HCT116 (cell line): Measurements from ENCODE around the gene SSH2. TPM values are rescaled to one million over a fixed set of nuclear protein-coding genes. Genes with fewer than 3 reads are reported as not detected.

Experiments used
- ATAC-seq: fragments of 200-7000 bp; cut with Tn5 transposase; 2 replicates; pipeline ENCODE4 v1.9.1; 2020; ENCODE audit warnings: mild to moderate bottlenecking, moderate library complexity
- BruUV-seq: library from RNA; stranded (reverse); fragments of 400-500 nt; replicated peaks from 2 replicates; lab custom pipeline; 2021; lab: Mats Ljungman, UMichigan
- CTCF ChIA-PET: fragments of 300-600 bp; sonication (Branson Sonifier 250); formaldehyde crosslinking; loops from one replicate; lab custom pipeline; 2021; ENCODE audit warnings: antibody characterized with exemption; lab: Charles Lee
- POLR2A ChIA-PET: fragments of 300-600, 350-600 bp; sonication (Branson Sonifier 250); formaldehyde crosslinking; loops from one replicate; lab custom pipeline; 2021; ENCODE audit warnings: antibody characterized with exemption; lab: Charles Lee
- RAD21 ChIA-PET, 2 experiments: fragments of 300-600 bp; sonication (Branson Sonifier 250); formaldehyde crosslinking; loops; one replicate each; lab custom pipeline; 2023; ENCODE audit warnings: low total read pairs in 2 of 2; ENCODE audit not compliant: uncharacterized antibody in 2 of 2, unreplicated experiment in 2 of 2, low non-redundant PET in 1 of 2; lab: Charles Lee
- DNase-seq: peaks from one replicate; pipeline ENCODE4 v3.0.0-alpha.2; 2010; ENCODE audit warnings: low read depth, low spot score
- H2AFZ ChIP-seq: fragments of 200-600 bp; shearing (Covaris generic), sonication (generic); 2 replicates; pipeline ENCODE4 v1.6.1; 2017; ENCODE audit warnings: low read depth, mixed run types, mixed read lengths, antibody characterized with exemption, low read length; ENCODE audit not compliant: poor library complexity, severe bottlenecking
- H3K27ac ChIP-seq: 2 replicates; pipeline ENCODE4 v1.5.1; 2012; ENCODE audit warnings: low read depth, low read length
- H3K27me3 ChIP-seq: fragments of 200-600 bp; sonication (generic); 2 replicates; pipeline ENCODE4 v1.6.1; 2016; ENCODE audit warnings: mixed run types, low read length, mixed read lengths; ENCODE audit not compliant: insufficient read depth
- H3K36me3 ChIP-seq, 2 experiments: fragments of 200-500 bp in 1 of 2; fragments of 200-600 bp in 1 of 2; sonication (Bioruptor generic) in 1 of 2; sonication (generic) in 1 of 2; 2 replicates each; pipeline versions ENCODE4 v1.5.1 to v1.6.1; 2014 to 2016; ENCODE audit warnings: low read length in 2 of 2, inconsistent platforms in 1 of 2, mixed read lengths in 1 of 2, mixed run types in 1 of 2; ENCODE audit not compliant: insufficient read depth in 2 of 2, control insufficient read depth in 1 of 2
- H3K4me1 ChIP-seq, 2 experiments: fragments of 200-600 bp in 1 of 2; sonication (generic) in 1 of 2; 2 replicates each; pipeline versions ENCODE4 v1.5.1 to v1.6.1; 2012 to 2017; ENCODE audit warnings: low read length in 2 of 2, inconsistent platforms in 1 of 2, mild to moderate bottlenecking in 1 of 2, mixed read lengths in 1 of 2, mixed run types in 1 of 2, moderate library complexity in 1 of 2; ENCODE audit not compliant: insufficient read depth in 2 of 2, control insufficient read depth in 1 of 2
- H3K4me2 ChIP-seq: fragments of 200-600 bp; sonication (generic); 2 replicates; pipeline ENCODE4 v1.6.1; 2017; ENCODE audit warnings: mixed run types, low read length, mixed read lengths
- H3K4me3 ChIP-seq, 2 experiments: fragments of 200-600 bp in 1 of 2; sonication (generic) in 1 of 2; replicated peaks in 1 of 2; 2 replicates each; pipeline ENCODE4 v1.5.1; 2011 to 2016; ENCODE audit warnings: low read length in 2 of 2, control low read depth in 1 of 2, low read depth in 1 of 2, mild to moderate bottlenecking in 1 of 2, mixed read lengths in 1 of 2, mixed run types in 1 of 2
- H3K79me2 ChIP-seq: fragments of 200-600 bp; sonication (generic); 2 replicates; pipeline ENCODE4 v1.6.1; 2017; ENCODE audit warnings: mild to moderate bottlenecking, mixed run types, low read length, moderate library complexity, mixed read lengths; ENCODE audit not compliant: insufficient read depth
- H3K9ac ChIP-seq: fragments of 200-600 bp; sonication (generic); 2 replicates; pipeline ENCODE4 v1.6.1; 2016; ENCODE audit warnings: low read length, mixed read lengths
- H3K9me2 ChIP-seq: fragments of 200-600 bp; sonication (generic), shearing (Covaris generic); 2 replicates; pipeline ENCODE4 v1.6.1; 2017; ENCODE audit warnings: mixed run types, mild to moderate bottlenecking, moderate library complexity; ENCODE audit not compliant: insufficient read depth
- H3K9me3 ChIP-seq, 2 experiments: fragments of 200-500 bp in 1 of 2; fragments of 200-600 bp in 1 of 2; sonication (Bioruptor generic) in 1 of 2; sonication (generic) in 1 of 2; 2 replicates each; pipeline ENCODE4 v1.6.1; 2014 to 2017; ENCODE audit warnings: low read length in 2 of 2, mixed read lengths in 2 of 2, inconsistent platforms in 1 of 2, low read depth in 1 of 2, mild to moderate bottlenecking in 1 of 2, mixed run types in 1 of 2, moderate library complexity in 1 of 2; ENCODE audit not compliant: control insufficient read depth in 1 of 2, insufficient read depth in 1 of 2
- H4K20me1 ChIP-seq: fragments of 200-600 bp; sonication (generic), shearing (Covaris generic); 2 replicates; pipeline ENCODE4 v1.6.1; 2017; ENCODE audit warnings: mixed run types, mild to moderate bottlenecking, moderate library complexity; ENCODE audit not compliant: insufficient read depth
- CBX3 ChIP-seq: IDR thresholded peaks from 2 replicates; pipeline ENCODE4 v1.6.1; 2012; ENCODE audit warnings: low read depth
- POLR2AphosphoS5 ChIP-seq: IDR thresholded peaks from 2 replicates; pipeline ENCODE4 v1.6.1; 2011; ENCODE audit warnings: mild to moderate bottlenecking, low read depth, low read length, moderate library complexity
- RAD21 ChIP-seq: IDR thresholded peaks from 2 replicates; pipeline ENCODE4 v1.6.1; 2012; ENCODE audit warnings: low read depth, mild to moderate bottlenecking
- SIN3A ChIP-seq: IDR thresholded peaks from 2 replicates; pipeline ENCODE4 v1.6.1; 2012; ENCODE audit warnings: low read depth
- TCF7L2 ChIP-seq: IDR thresholded peaks from 2 replicates; pipeline ENCODE4 v1.7.0; 2011; ENCODE audit warnings: borderline replicate concordance, inconsistent platforms; ENCODE audit not compliant: insufficient read depth, insufficient read length; ENCODE audit errors: extremely low read depth
- YY1 ChIP-seq: IDR thresholded peaks from 2 replicates; pipeline ENCODE4 v1.6.1; 2011; ENCODE audit warnings: low read length, low read depth, moderate library complexity, mild to moderate bottlenecking; ENCODE audit not compliant: insufficient replicate concordance; ENCODE audit errors: extremely low read depth
- intact Hi-C: fragments of 100-400 bp; cut with micrococcal nuclease; formaldehyde crosslinking; loops from 2 replicates; pipeline ENCODE4 v1.10.0; 2022
- total RNA-seq: library from RNA; stranded (reverse); gene quantifications from one replicate; pipeline ENCODE4 v1.2.1, GENCODE V29; 2021; ENCODE audit not compliant: unreplicated experiment
- TF ChIP-seq, protein P1 (sequence below): IDR thresholded peaks from 2 replicates; pipeline ENCODE4 v1.6.1; 2012; ENCODE audit warnings: low read depth
- TF ChIP-seq, protein P2 (sequence below), 3 experiments: fragments of 200-600 bp in 1 of 3; sonication (generic) in 1 of 3; IDR thresholded peaks in 2 of 3; conservative IDR thresholded peaks in 1 of 3; 2 replicates each; pipeline ENCODE4 v1.5.1; 2012 to 2017; ENCODE audit warnings: low read depth in 2 of 3, low read length in 2 of 3, antibody characterized with exemption in 1 of 3, borderline replicate concordance in 1 of 3, control low read depth in 1 of 3, mild to moderate bottlenecking in 1 of 3, mixed read lengths in 1 of 3, mixed run types in 1 of 3, moderate library complexity in 1 of 3; ENCODE audit not compliant: insufficient read depth in 1 of 3

SSH2 gene
- total RNA-seq, 1 experiment from 2014 or later: 17.0 TPM

DNA sequence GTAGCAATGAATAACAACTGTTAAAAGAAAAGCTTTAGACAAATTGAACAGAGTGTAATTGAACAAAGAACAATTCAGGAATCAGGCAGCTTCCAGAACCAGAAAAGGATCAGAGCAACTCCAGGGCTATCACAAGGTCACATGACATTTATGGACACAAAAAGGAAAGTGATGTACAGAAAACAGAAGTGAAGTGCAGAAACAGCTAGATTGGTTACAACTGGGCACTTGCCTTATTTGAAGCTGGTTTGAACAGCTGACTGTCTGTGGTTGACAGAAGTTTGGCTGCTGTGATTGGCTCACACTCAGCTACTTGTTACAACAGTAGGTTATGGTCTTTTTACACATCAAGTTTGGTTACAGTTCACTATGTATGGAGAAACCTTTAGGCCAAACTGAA is 26.2 kb upstream of the SSH2 start:
- POLR2A ChIA-PET: no interaction called here
- H4K20me1 ChIP-seq: no peaks in the 10 kb centered on the region
- no peak for TF ChIP-seq YY1
- TF ChIP-seq, protein P1, sequence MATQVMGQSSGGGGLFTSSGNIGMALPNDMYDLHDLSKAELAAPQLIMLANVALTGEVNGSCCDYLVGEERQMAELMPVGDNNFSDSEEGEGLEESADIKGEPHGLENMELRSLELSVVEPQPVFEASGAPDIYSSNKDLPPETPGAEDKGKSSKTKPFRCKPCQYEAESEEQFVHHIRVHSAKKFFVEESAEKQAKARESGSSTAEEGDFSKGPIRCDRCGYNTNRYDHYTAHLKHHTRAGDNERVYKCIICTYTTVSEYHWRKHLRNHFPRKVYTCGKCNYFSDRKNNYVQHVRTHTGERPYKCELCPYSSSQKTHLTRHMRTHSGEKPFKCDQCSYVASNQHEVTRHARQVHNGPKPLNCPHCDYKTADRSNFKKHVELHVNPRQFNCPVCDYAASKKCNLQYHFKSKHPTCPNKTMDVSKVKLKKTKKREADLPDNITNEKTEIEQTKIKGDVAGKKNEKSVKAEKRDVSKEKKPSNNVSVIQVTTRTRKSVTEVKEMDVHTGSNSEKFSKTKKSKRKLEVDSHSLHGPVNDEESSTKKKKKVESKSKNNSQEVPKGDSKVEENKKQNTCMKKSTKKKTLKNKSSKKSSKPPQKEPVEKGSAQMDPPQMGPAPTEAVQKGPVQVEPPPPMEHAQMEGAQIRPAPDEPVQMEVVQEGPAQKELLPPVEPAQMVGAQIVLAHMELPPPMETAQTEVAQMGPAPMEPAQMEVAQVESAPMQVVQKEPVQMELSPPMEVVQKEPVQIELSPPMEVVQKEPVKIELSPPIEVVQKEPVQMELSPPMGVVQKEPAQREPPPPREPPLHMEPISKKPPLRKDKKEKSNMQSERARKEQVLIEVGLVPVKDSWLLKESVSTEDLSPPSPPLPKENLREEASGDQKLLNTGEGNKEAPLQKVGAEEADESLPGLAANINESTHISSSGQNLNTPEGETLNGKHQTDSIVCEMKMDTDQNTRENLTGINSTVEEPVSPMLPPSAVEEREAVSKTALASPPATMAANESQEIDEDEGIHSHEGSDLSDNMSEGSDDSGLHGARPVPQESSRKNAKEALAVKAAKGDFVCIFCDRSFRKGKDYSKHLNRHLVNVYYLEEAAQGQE: no peak
- TF ChIP-seq, all 23 proteins: peak for 0
- Histone ChIP-seq H3K36me3 (no peaks in the 10 kb centered on the region), H3K4me2 (no peak overlapping the region), H3K9me3 (no peaks in the 10 kb centered on the region), H3K27me3 (no peaks in the 10 kb centered on the region), H3K4me1 (no peaks in the 10 kb centered on the region), H3K4me3 (no peak overlapping the region), H2AFZ (no peak overlapping the region), H3K9me2 (no peaks in the 10 kb centered on the region), H3K79me2 (no peaks in the 10 kb centered on the region), H3K9ac (no peak overlapping the region), H3K27ac (no peak overlapping the region)
- intact Hi-C loops: no loop called here
- RAD21 ChIA-PET: no interaction called here
- DNase-seq (no peak), ATAC-seq (no peak)
- CTCF ChIA-PET: interaction anchor here (2.4 kb wide), 1 partner anchor 25 kb away, joined by 9 read pairs; no protein-coding TSS in a partner anchor
- no TSS peak for BruUV-seq

DNA sequence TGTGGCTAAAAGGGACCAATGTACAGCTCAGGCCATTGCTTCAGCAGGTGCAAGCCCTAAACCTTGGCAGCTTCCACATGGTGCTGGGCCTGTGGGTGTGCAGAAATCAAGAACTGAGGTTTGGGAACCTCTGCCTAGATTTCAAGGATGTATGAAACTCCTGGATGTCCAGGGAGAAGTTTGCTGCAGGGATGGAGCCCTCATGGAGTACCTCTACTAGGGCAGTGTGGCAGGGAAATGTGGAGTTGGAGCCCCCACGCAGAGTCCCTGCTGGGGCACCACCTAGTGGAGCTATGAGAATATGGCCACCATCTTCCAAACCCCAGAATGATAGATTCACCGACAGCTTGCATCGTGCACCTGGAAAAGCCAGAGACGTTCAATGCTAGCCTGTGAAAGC is 24.4 kb upstream of the SSH2 start:
- RAD21 ChIA-PET: no interaction called here
- ATAC-seq (peak; percentile 22; the same call in 1 of the 2 replicates), DNase-seq (no peak)
- H2AFZ ChIP-seq: no peak overlapping the region
- H3K9ac ChIP-seq: no peak overlapping the region
- no TSS peak for BruUV-seq
- H3K9me2 ChIP-seq: no peaks in the 10 kb centered on the region
- TF ChIP-seq, protein P2, sequence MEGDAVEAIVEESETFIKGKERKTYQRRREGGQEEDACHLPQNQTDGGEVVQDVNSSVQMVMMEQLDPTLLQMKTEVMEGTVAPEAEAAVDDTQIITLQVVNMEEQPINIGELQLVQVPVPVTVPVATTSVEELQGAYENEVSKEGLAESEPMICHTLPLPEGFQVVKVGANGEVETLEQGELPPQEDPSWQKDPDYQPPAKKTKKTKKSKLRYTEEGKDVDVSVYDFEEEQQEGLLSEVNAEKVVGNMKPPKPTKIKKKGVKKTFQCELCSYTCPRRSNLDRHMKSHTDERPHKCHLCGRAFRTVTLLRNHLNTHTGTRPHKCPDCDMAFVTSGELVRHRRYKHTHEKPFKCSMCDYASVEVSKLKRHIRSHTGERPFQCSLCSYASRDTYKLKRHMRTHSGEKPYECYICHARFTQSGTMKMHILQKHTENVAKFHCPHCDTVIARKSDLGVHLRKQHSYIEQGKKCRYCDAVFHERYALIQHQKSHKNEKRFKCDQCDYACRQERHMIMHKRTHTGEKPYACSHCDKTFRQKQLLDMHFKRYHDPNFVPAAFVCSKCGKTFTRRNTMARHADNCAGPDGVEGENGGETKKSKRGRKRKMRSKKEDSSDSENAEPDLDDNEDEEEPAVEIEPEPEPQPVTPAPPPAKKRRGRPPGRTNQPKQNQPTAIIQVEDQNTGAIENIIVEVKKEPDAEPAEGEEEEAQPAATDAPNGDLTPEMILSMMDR (IDR thresholded peaks at IDR 0.05 in 2 of 3, conservative IDR thresholded peaks at IDR 0.05 in 1 of 3; ENCODE audit: borderline replicate concordance in 1 of 3, insufficient read depth in 1 of 3, low read depth in 2 of 3, low read length in 2 of 3): peak in 2 of 3 experiments; percentile 28 to 29; a peak in 1 of 6 replicates
- TF ChIP-seq CBX3 (no peak), SIN3A (no peak), POLR2AphosphoS5 (no peak), RAD21 (0 out of 2 replicates have a peak, but pooled peaks have one; percentile 9), TCF7L2 (no peak)
- TF ChIP-seq, protein P1: no peak
- no peaks in the 10 kb centered on the region for H3K9me3 ChIP-seq
- CTCF ChIA-PET: no interaction called here
- no peak overlapping the region for H3K4me3 ChIP-seq
- intact Hi-C loops: no loop called here
- POLR2A ChIA-PET: no interaction called here
- H3K27ac ChIP-seq: no peak overlapping the region
- no peak overlapping the region for H3K4me2 ChIP-seq
- H3K79me2 ChIP-seq: no peaks in the 10 kb centered on the region
- no peaks in the 10 kb centered on the region for H3K27me3 ChIP-seq
- no peaks in the 10 kb centered on the region for H4K20me1 ChIP-seq
- H3K4me1 ChIP-seq: no peaks in the 10 kb centered on the region
- no peaks in the 10 kb centered on the region for H3K36me3 ChIP-seq
